GM10248 (cell line): ENCODE results near the gene PCNX2.
A peak's percentile ranks its signal among the peaks of the same experiment; 100 is the strongest.

Experiments used
- CTCF ChIA-PET: fragments of 300-600 bp; sonication (Branson Sonifier 250); formaldehyde crosslinking; extraction: SDS; loops from one replicate; lab custom pipeline; 2021; ENCODE audit warnings: antibody characterized with exemption; lab: Yijun Ruan, JAX
- POLR2A ChIA-PET: fragments of 350-650 bp; sonication (Branson Sonifier 250); formaldehyde crosslinking; extraction: SDS; loops from one replicate; lab custom pipeline; 2020; ENCODE audit warnings: antibody characterized with exemption; lab: Yijun Ruan, JAX
- DNase-seq: peaks from one replicate; pipeline ENCODE4 v3.0.0; 2012; ENCODE audit errors: extremely low spot score
- TF ChIP-seq, protein P1 (sequence below): IDR thresholded peaks from 2 replicates; pipeline ENCODE4 v1.5.1; 2012; ENCODE audit warnings: mild to moderate bottlenecking, low read depth; ENCODE audit errors: extremely low read depth, missing control alignments, control extremely low read depth

The PCNX2 gene

GRCh38 chr1:233025567-233025966 lies 270.0 kb downstream of the PCNX2 start:
- no peak for DNase-seq
- CTCF ChIA-PET: interaction anchor here (0.7 to 3.1 kb wide), 13 partner anchors 10 to 1158 kb away, joined by 3 to 9 read pairs (median 3); no protein-coding TSS in a partner anchor
- POLR2A ChIA-PET: no interaction called here
- TF ChIP-seq, protein P1, sequence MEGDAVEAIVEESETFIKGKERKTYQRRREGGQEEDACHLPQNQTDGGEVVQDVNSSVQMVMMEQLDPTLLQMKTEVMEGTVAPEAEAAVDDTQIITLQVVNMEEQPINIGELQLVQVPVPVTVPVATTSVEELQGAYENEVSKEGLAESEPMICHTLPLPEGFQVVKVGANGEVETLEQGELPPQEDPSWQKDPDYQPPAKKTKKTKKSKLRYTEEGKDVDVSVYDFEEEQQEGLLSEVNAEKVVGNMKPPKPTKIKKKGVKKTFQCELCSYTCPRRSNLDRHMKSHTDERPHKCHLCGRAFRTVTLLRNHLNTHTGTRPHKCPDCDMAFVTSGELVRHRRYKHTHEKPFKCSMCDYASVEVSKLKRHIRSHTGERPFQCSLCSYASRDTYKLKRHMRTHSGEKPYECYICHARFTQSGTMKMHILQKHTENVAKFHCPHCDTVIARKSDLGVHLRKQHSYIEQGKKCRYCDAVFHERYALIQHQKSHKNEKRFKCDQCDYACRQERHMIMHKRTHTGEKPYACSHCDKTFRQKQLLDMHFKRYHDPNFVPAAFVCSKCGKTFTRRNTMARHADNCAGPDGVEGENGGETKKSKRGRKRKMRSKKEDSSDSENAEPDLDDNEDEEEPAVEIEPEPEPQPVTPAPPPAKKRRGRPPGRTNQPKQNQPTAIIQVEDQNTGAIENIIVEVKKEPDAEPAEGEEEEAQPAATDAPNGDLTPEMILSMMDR: no peak

GRCh38 chr1:233025157-233025556 lies 270.4 kb downstream of the PCNX2 start:
- POLR2A ChIA-PET: no interaction called here
- CTCF ChIA-PET: interaction anchor here (0.7 to 3.1 kb wide), 16 partner anchors 9 to 1158 kb away, joined by 3 to 9 read pairs (median 4); no protein-coding TSS in a partner anchor
- TF ChIP-seq, protein P1: peak; percentile 35
- peak; percentile 30 for DNase-seq

GRCh38 chr1:233024199-233024598 lies 271.3 kb downstream of the PCNX2 start:
- POLR2A ChIA-PET: no interaction called here
- TF ChIP-seq, protein P1: no peak
- CTCF ChIA-PET: interaction anchor here (0.7 to 3.1 kb wide), 13 partner anchors 8 to 397 kb away, joined by 3 to 9 read pairs (median 4); partner anchors contain the start of gene SIPA1L2
- no peak for DNase-seq

- TF ChIP-seq, protein P1: no peak
- POLR2A ChIA-PET: no interaction called here
- no peak for DNase-seq
- CTCF ChIA-PET: no interaction called here
Measured at GRCh38 chr1:233022246-233022645, 273.3 kb downstream of the PCNX2 start.

GRCh38 chr1:233020426-233020825 lies 275.1 kb downstream of the PCNX2 start:
- no peak for DNase-seq
- CTCF ChIA-PET: no interaction called here
- POLR2A ChIA-PET: no interaction called here
- TF ChIP-seq, protein P1: no peak

- TF ChIP-seq, protein P1: no peak
- CTCF ChIA-PET: no interaction called here
- POLR2A ChIA-PET: no interaction called here
- no peak for DNase-seq
Measured at GRCh38 chr1:233019778-233020325, 275.7 kb downstream of the PCNX2 start.
